Stimulated activated CD4-positive, alpha-beta T cell treated with anti-CD3 and anti-CD28 coated beads, Interleukin-15, amount 100 ng/mL, for 48 hours (primary cell): Measurements from ENCODE around the gene SEMA4C.

ENCODE experiments used
- DNase-seq, 2 donors: peaks; one replicate each; pipeline ENCODE4 v3.0.0-alpha.2; 2020; ENCODE audit warnings: low read depth in 2 of 2

The SEMA4C gene

GRCh38 chr2:96842600-96842999, 27.3 kb downstream of the SEMA4C start:
- no peak for DNase-seq

- DNase-seq = no peak
These were observed 28.0 kb downstream of the SEMA4C start for GRCh38 chr2:96841701-96842495.

GRCh38 chr2:96839875-96840850, 29.7 kb downstream of the SEMA4C start:
- DNase-seq = no peak

- DNase-seq = peak; percentile 63 to 67
These were observed 30.5 kb downstream of the SEMA4C start for GRCh38 chr2:96839293-96839874.

- no peak for DNase-seq
These were observed 31.3 kb downstream of the SEMA4C start for GRCh38 chr2:96838345-96839292.

- no peak for DNase-seq
These were observed 32.3 kb downstream of the SEMA4C start for GRCh38 chr2:96837575-96837974.

- DNase-seq = no peak
These were observed 34.0 kb downstream of the SEMA4C start for GRCh38 chr2:96835830-96836229.

- DNase-seq = no peak
These were observed 36.9 kb downstream of the SEMA4C start for GRCh38 chr2:96832754-96833507.

GRCh38 chr2:96832408-96832753, 37.5 kb downstream of the SEMA4C start:
- no peak for DNase-seq

GRCh38 chr2:96831679-96832078, 38.2 kb downstream of the SEMA4C start:
- DNase-seq = no peak

GRCh38 chr2:96830044-96830562, 39.8 kb downstream of the SEMA4C start:
- no peak for DNase-seq

GRCh38 chr2:96828874-96829273, 41.0 kb downstream of the SEMA4C start:
- DNase-seq = no peak

- DNase-seq = no peak
These were observed 41.4 kb downstream of the SEMA4C start for GRCh38 chr2:96828436-96828835.

GRCh38 chr2:96826546-96827278, 43.2 kb downstream of the SEMA4C start:
- no peak for DNase-seq

- DNase-seq = no peak
These were observed 44.8 kb downstream of the SEMA4C start for GRCh38 chr2:96825057-96825456.

- DNase-seq = no peak
These were observed 45.6 kb downstream of the SEMA4C start for GRCh38 chr2:96824079-96824870.

- no peak for DNase-seq
These were observed 46.7 kb downstream of the SEMA4C start for GRCh38 chr2:96823198-96823597.

GRCh38 chr2:96822786-96823185, 47.1 kb downstream of the SEMA4C start:
- no peak for DNase-seq
